GM12875 (cell line): Measurements from ENCODE around the gene MYOG.

Source experiments
- H3K4me3 ChIP-seq: one replicate; pipeline ENCODE4 v1.5.1; 2011; ENCODE audit warnings: low read depth, low read length, control low read depth
- TF ChIP-seq, protein P1 (sequence below): IDR thresholded peaks from 2 replicates; pipeline ENCODE4 v1.5.1; 2011; ENCODE audit warnings: low read depth, mild to moderate bottlenecking, control low read depth, inconsistent platforms, low read length, moderate library complexity, borderline replicate concordance; ENCODE audit not compliant: insufficient read depth

The MYOG gene

DNA sequence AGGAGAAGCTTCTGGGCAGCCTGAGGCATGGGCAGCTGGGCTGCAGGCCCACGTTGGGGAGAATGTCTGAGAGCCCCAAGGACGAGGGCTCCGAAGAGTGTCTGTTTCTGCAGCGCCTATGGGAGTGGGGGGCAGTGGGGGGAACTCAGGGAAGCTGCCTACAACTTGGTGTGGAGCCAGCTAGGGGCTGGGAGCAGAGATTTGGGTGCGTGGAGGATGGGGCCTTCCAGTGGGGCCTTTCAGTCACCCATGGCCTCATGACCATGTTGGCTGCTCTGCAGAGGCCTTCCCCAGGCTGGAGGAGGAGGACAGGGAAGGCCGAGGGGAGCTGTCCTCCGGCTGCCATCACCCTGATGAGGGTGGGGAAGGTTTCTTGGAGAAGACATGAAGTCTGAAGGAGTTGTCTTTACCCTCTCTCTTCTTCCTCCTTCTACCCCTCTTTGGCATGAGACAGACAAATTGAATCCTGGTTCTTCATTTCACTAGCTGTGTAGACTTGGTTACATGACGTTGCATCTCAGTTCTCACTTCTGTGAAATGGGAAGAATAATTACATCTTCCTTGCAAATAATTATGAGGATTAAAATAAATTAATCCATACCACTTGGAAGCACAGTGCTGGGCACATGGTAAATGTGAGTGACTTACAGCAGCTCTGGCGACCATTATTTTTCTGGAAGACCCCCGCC is 51.2 kb downstream of the MYOG start:
- TF ChIP-seq, protein P1, sequence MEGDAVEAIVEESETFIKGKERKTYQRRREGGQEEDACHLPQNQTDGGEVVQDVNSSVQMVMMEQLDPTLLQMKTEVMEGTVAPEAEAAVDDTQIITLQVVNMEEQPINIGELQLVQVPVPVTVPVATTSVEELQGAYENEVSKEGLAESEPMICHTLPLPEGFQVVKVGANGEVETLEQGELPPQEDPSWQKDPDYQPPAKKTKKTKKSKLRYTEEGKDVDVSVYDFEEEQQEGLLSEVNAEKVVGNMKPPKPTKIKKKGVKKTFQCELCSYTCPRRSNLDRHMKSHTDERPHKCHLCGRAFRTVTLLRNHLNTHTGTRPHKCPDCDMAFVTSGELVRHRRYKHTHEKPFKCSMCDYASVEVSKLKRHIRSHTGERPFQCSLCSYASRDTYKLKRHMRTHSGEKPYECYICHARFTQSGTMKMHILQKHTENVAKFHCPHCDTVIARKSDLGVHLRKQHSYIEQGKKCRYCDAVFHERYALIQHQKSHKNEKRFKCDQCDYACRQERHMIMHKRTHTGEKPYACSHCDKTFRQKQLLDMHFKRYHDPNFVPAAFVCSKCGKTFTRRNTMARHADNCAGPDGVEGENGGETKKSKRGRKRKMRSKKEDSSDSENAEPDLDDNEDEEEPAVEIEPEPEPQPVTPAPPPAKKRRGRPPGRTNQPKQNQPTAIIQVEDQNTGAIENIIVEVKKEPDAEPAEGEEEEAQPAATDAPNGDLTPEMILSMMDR, result no peak
- no peak overlapping the region for H3K4me3 ChIP-seq

DNA sequence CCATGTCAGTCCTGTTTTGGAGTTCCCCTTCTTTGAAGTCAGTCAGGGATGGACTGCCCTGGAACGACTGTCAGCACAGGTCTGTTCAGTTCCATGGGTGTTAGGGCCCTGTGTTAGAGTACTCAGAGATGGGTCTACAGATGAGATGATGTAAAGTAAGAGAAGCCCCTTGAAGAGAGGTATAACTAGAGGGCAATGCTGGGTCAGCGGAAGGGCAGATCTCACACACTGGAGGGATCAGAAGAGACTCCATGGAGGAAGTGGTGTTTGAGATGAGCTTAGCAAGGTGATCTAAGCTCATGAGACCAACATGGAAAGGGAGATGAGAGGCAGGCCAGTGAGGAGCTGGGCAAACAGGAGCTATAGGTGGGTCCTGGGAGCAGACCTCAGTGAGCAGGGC is 51.9 kb downstream of the MYOG start:
- H3K4me3 ChIP-seq, result no peak overlapping the region

DNA sequence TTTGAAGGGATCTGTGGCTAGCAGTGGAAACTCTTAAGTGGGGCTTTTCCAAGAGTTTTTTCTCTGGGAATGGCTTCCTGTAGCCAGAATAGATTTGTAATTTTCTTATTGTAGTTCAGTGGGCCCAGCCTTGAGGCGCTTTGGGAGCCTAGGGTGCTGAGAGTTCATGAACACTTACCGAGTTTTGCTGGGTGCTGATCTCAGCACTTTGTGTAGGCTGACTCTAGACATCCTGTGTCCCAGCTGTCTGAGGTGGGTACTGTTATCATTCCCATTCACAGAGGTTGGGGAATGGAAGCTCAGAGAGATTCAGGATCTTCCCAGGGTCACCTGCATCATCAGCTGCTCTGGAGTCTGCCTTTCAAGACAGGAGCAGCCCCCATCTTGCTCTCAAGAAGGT is 52.5 kb downstream of the MYOG start:
- H3K4me3 ChIP-seq, result no peak overlapping the region
- TF ChIP-seq, protein P1, result no peak

More for the DNA sequence above, 51.9 kb downstream of the MYOG start:
- TF ChIP-seq, protein P1, result no peak
